GM12878 (cell line): ENCODE data around the gene ADAT3. TPM values are rescaled to one million over a fixed set of nuclear protein-coding genes. Genes with fewer than 3 reads are reported as not detected.

ENCODE experiments used
- ASH2L ChIP-seq: fragments of 300-600, 200-600 bp; sonication (generic); IDR thresholded peaks from 2 replicates; pipeline ENCODE4 v1.6.1; 2017; ENCODE audit warnings: low read depth, mild to moderate bottlenecking, borderline replicate concordance
- ATF7 ChIP-seq: fragments of 450-650 bp; IDR thresholded peaks from 2 replicates; pipeline ENCODE4 v1.6.1; 2016; ENCODE audit warnings: low read depth, mild to moderate bottlenecking
- CBX5 ChIP-seq: sonication (generic); IDR thresholded peaks from 2 replicates; pipeline ENCODE4 v1.6.1; 2016; ENCODE audit warnings: low read depth, moderate library complexity, mild to moderate bottlenecking, inconsistent platforms
- ESRRA ChIP-seq: IDR thresholded peaks from 2 replicates; pipeline ENCODE4 v1.6.1; 2012; ENCODE audit warnings: mild to moderate bottlenecking, low read length, improper control_type of control experiment
- ETV6 ChIP-seq, 2 experiments: fragments of 450-650 bp in 1 of 2; IDR thresholded peaks in 1 of 2; conservative IDR thresholded peaks in 1 of 2; 2 replicates each; pipeline ENCODE4 v1.6.1; 2014; ENCODE audit warnings: antibody characterized with exemption in 1 of 2, borderline replicate concordance in 1 of 2, low read depth in 1 of 2, mild to moderate bottlenecking in 1 of 2, moderate library complexity in 1 of 2
- FOXK2 ChIP-seq: fragments of 450-650 bp; IDR thresholded peaks from 2 replicates; pipeline ENCODE4 v1.6.1; 2017; ENCODE audit warnings: mild to moderate bottlenecking, moderate library complexity
- HDAC2 ChIP-seq: fragments of 200-600 bp; sonication (generic); IDR thresholded peaks from 2 replicates; pipeline ENCODE4 v1.6.1; 2017
- IKZF1 ChIP-seq: fragments of 450-650 bp; conservative IDR thresholded peaks from 2 replicates; pipeline ENCODE4 v1.6.1; 2017; ENCODE audit warnings: antibody characterized with exemption, mild to moderate bottlenecking
- NBN ChIP-seq: fragments of 450-650 bp; IDR thresholded peaks from 2 replicates; pipeline ENCODE4 v1.6.1; 2016
- NFYB ChIP-seq: IDR thresholded peaks from 2 replicates; pipeline ENCODE4 v1.6.1; 2011; ENCODE audit warnings: low read depth, mild to moderate bottlenecking, low read length, improper control_type of control experiment, moderate library complexity; ENCODE audit not compliant: insufficient read depth
- POLR2AphosphoS2 ChIP-seq: IDR thresholded peaks from 2 replicates; pipeline ENCODE4 v1.6.1; 2011; ENCODE audit warnings: low read depth, mild to moderate bottlenecking, low read length, improper control_type of control experiment, moderate library complexity
- RB1 ChIP-seq: fragments of 450-650 bp; formaldehyde crosslinking; IDR thresholded peaks from 2 replicates; pipeline ENCODE4 v1.6.1; 2017; ENCODE audit warnings: mild to moderate bottlenecking, borderline replicate concordance
- TAF1 ChIP-seq: IDR thresholded peaks from 2 replicates; pipeline ENCODE4 v1.6.1; 2011; ENCODE audit warnings: mild to moderate bottlenecking, low read depth, low read length, borderline replicate concordance
- TCF7 ChIP-seq: IDR thresholded peaks from 2 replicates; pipeline ENCODE4 v1.6.1; 2014; ENCODE audit warnings: antibody characterized with exemption, borderline replicate concordance
- ZNF622 ChIP-seq: fragments of 450-650 bp; IDR thresholded peaks from 2 replicates; pipeline ENCODE4 v1.6.1; 2017; ENCODE audit warnings: mild to moderate bottlenecking, inconsistent platforms
- ZSCAN29 ChIP-seq: fragments of 450-650 bp; IDR thresholded peaks from 2 replicates; pipeline ENCODE4 v1.6.1; 2017; ENCODE audit warnings: mild to moderate bottlenecking, moderate library complexity
- polyA plus RNA-seq, 11 experiments: library from polyadenylated mRNA; depleted of rRNA in 4 of 11; unstranded in 6 of 11; stranded (reverse) in 5 of 11; fragments of >200 nt; fragmentation: Nextera tagmentation in 4 of 11; fragmentation: Illumina TruSeq in 1 of 11; extraction: Ambion mirVana in 4 of 11; extraction: Trizol in 1 of 11; gene quantifications; 1 replicate in 1 of 11; 2 replicates in 10 of 11; pipeline versions ENCODE4 v1.2.1 to v1.2.3, GENCODE V29; 2011 to 2016; ENCODE audit warnings: inconsistent platforms in 2 of 11, missing spikeins in 2 of 11, low read depth in 1 of 11
- total RNA-seq, 4 experiments: library from RNA; depleted of rRNA in 3 of 4; stranded (reverse); fragments of >200 nt in 3 of 4; fragmentation: Illumina TruSeq in 1 of 4; extraction: Trizol in 1 of 4; gene quantifications; 2 replicates each; pipeline versions ENCODE4 v1.2.1 to v1.2.3, GENCODE V29; 2013 to 2021
- TF ChIP-seq, protein P1 (sequence below): fragments of 450-650 bp; IDR thresholded peaks from 2 replicates; pipeline ENCODE4 v1.6.1; 2016; ENCODE audit warnings: mild to moderate bottlenecking, moderate library complexity, borderline replicate concordance
- TF ChIP-seq, protein P2 (sequence below): fragments of 450-650 bp; IDR thresholded peaks from 2 replicates; pipeline ENCODE4 v1.6.1; 2017; ENCODE audit warnings: antibody characterized with exemption, mild to moderate bottlenecking, moderate library complexity
- TF ChIP-seq, protein P3 (sequence below): IDR thresholded peaks from 2 replicates; pipeline ENCODE4 v1.6.1; 2011; ENCODE audit warnings: borderline replicate concordance, low read depth, mild to moderate bottlenecking, moderate library complexity, low read length; ENCODE audit not compliant: insufficient read depth, poor library complexity, severe bottlenecking
- TF ChIP-seq, protein P4 (sequence below): fragments of 450-650 bp; IDR thresholded peaks from 2 replicates; pipeline ENCODE4 v1.6.1; 2017; ENCODE audit warnings: borderline replicate concordance

ADAT3 gene
- total and polyA plus RNA-seq, 10 of the 15 experiments (the other 5 are each of a cell fraction or from before 2014, with no cell fraction given), result 0.27 to 11.8 (median 7.7) TPM; not detected in 3

DNA sequence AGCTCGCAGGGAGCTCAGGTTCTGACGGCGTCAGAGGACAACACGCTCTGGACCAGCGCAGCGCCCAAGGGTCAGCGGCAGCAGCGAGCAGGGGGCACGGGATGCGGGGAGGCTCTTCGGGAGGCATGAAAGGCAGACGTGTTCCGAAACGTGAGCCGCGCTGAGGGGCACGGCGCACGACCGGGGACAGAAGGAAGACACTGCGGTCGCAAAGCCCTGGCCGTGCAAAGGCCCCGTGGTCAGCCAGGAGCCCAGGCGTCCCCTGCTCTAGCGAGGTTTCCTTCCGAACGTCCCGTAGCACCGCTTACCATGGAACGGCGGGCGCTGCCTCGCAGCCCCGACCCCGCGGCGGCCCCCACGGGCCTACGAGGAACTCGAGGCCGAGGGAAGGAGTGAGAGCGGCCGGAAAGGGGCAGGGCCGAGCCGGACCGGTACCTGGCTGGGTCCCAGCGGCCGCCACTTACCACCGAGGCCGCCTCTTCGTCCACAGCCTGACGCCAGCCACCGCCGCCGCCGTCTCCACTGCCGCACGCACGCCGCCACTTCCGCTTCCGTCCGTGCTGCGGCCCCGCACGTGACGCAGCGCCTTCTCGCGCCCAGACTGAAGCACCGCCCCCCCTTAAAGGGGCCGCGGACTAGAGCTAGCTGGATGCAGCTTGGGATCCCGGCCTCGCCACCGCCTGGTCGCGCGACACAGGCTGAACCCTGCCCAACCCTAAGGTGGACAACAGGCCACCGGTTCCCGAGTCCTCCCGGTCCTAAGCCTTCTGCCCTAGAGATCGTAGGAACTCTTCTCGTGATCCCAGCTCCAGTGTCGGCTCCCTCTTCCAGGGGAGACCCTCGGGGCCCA is 29.3 kb upstream of the ADAT3 start (continued):
- TF ChIP-seq ETV6 (conservative IDR thresholded peaks at IDR 0.05 in 1 of 2, IDR thresholded peaks at IDR 0.05 in 1 of 2; ENCODE audit: borderline replicate concordance in 1 of 2, low read depth in 1 of 2), result peak in 1 of 2 experiments; percentile 85; a peak in 2 of 4 replicates
- TF ChIP-seq ESRRA, result no peak
- TF ChIP-seq POLR2AphosphoS2, result peak; percentile 91
- TF ChIP-seq, protein P1, sequence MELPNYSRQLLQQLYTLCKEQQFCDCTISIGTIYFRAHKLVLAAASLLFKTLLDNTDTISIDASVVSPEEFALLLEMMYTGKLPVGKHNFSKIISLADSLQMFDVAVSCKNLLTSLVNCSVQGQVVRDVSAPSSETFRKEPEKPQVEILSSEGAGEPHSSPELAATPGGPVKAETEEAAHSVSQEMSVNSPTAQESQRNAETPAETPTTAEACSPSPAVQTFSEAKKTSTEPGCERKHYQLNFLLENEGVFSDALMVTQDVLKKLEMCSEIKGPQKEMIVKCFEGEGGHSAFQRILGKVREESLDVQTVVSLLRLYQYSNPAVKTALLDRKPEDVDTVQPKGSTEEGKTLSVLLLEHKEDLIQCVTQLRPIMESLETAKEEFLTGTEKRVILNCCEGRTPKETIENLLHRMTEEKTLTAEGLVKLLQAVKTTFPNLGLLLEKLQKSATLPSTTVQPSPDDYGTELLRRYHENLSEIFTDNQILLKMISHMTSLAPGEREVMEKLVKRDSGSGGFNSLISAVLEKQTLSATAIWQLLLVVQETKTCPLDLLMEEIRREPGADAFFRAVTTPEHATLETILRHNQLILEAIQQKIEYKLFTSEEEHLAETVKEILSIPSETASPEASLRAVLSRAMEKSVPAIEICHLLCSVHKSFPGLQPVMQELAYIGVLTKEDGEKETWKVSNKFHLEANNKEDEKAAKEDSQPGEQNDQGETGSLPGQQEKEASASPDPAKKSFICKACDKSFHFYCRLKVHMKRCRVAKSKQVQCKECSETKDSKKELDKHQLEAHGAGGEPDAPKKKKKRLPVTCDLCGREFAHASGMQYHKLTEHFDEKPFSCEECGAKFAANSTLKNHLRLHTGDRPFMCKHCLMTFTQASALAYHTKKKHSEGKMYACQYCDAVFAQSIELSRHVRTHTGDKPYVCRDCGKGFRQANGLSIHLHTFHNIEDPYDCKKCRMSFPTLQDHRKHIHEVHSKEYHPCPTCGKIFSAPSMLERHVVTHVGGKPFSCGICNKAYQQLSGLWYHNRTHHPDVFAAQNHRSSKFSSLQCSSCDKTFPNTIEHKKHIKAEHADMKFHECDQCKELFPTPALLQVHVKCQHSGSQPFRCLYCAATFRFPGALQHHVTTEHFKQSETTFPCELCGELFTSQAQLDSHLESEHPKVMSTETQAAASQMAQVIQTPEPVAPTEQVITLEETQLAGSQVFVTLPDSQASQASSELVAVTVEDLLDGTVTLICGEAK, result peak; percentile 81
- TF ChIP-seq ZSCAN29, result no peak
- TF ChIP-seq, protein P2, sequence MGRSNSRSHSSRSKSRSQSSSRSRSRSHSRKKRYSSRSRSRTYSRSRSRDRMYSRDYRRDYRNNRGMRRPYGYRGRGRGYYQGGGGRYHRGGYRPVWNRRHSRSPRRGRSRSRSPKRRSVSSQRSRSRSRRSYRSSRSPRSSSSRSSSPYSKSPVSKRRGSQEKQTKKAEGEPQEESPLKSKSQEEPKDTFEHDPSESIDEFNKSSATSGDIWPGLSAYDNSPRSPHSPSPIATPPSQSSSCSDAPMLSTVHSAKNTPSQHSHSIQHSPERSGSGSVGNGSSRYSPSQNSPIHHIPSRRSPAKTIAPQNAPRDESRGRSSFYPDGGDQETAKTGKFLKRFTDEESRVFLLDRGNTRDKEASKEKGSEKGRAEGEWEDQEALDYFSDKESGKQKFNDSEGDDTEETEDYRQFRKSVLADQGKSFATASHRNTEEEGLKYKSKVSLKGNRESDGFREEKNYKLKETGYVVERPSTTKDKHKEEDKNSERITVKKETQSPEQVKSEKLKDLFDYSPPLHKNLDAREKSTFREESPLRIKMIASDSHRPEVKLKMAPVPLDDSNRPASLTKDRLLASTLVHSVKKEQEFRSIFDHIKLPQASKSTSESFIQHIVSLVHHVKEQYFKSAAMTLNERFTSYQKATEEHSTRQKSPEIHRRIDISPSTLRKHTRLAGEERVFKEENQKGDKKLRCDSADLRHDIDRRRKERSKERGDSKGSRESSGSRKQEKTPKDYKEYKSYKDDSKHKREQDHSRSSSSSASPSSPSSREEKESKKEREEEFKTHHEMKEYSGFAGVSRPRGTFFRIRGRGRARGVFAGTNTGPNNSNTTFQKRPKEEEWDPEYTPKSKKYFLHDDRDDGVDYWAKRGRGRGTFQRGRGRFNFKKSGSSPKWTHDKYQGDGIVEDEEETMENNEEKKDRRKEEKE, result no peak
- TF ChIP-seq RB1, result peak; percentile 91
- TF ChIP-seq CBX5, result no peak
- no peak for TF ChIP-seq FOXK2
- TF ChIP-seq, protein P3, sequence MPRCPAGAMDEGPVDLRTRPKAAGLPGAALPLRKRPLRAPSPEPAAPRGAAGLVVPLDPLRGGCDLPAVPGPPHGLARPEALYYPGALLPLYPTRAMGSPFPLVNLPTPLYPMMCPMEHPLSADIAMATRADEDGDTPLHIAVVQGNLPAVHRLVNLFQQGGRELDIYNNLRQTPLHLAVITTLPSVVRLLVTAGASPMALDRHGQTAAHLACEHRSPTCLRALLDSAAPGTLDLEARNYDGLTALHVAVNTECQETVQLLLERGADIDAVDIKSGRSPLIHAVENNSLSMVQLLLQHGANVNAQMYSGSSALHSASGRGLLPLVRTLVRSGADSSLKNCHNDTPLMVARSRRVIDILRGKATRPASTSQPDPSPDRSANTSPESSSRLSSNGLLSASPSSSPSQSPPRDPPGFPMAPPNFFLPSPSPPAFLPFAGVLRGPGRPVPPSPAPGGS, result peak; percentile 88
- TF ChIP-seq ZNF622, result no peak
- TF ChIP-seq TAF1, result peak; percentile 78; the same call in 1 of the 2 replicates
- TF ChIP-seq ATF7, result no peak
- peak; percentile 87 for TF ChIP-seq IKZF1
- no peak for TF ChIP-seq NFYB
- no peak for TF ChIP-seq ASH2L
- 0 out of 2 replicates have a peak, but pooled peaks have one; percentile 45 for TF ChIP-seq NBN
- no peak for TF ChIP-seq HDAC2
- TF ChIP-seq, protein P4, sequence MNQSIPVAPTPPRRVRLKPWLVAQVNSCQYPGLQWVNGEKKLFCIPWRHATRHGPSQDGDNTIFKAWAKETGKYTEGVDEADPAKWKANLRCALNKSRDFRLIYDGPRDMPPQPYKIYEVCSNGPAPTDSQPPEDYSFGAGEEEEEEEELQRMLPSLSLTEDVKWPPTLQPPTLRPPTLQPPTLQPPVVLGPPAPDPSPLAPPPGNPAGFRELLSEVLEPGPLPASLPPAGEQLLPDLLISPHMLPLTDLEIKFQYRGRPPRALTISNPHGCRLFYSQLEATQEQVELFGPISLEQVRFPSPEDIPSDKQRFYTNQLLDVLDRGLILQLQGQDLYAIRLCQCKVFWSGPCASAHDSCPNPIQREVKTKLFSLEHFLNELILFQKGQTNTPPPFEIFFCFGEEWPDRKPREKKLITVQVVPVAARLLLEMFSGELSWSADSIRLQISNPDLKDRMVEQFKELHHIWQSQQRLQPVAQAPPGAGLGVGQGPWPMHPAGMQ, result no peak
- no peak for TF ChIP-seq TCF7
